ENCODE results near the gene DPYSL4.

DPYSL4 gene

DNA sequence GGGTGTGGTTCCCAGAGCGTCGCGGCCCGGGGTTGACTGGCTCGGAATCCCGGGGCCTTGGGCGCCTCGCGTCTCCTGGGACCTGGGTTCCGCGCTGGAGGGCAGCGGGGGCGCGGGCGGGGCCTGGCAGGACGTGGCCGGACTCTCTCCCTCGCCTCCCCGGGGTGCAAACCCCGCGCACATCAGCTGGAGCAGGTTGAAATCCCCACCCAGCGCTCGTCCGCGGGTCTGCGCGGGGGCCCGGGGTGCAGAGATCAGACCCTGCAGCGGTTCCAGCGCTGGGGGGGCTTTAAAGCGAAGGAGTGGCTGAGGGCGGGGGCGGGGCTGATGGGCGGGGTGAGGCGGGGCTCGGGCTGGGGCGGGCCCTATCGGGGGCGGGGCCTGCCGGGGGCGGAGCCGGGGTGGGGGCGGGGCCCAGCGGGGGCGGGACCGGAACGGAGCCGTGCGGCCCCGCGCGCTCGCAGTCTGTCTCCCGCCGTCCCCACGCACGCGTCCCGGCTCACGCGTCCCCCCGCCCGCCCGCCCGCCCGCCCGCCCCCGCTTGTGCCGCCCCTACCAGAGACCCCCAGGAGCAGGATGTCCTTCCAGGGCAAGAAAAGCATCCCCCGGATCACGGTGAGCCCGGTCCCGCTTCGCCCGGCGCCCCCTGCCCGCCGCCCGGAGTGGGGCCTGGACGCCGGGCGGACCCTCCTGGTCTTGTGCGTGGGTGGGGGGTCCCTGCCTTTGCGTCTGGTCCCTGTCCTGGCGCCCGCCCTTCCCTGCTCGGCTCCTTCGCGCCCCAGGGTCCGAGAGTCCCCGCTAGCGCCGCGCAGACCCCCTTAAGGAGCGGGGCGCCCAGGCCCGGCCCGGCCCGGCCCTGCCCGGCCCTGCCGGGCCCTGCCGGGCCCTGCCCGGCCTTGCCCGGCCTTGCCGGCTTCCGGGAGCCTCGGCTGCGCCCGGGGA is at the start of gene DPYSL4:
Gene DPYSL4, plus strand, starts transcription at position 461 of the 942 bp plus-strand sequence. Its CDS starts 116 bp downstream, at position 577.
- peak in 1 of 2 experiments; percentile 6 for DNase-seq

DNA sequence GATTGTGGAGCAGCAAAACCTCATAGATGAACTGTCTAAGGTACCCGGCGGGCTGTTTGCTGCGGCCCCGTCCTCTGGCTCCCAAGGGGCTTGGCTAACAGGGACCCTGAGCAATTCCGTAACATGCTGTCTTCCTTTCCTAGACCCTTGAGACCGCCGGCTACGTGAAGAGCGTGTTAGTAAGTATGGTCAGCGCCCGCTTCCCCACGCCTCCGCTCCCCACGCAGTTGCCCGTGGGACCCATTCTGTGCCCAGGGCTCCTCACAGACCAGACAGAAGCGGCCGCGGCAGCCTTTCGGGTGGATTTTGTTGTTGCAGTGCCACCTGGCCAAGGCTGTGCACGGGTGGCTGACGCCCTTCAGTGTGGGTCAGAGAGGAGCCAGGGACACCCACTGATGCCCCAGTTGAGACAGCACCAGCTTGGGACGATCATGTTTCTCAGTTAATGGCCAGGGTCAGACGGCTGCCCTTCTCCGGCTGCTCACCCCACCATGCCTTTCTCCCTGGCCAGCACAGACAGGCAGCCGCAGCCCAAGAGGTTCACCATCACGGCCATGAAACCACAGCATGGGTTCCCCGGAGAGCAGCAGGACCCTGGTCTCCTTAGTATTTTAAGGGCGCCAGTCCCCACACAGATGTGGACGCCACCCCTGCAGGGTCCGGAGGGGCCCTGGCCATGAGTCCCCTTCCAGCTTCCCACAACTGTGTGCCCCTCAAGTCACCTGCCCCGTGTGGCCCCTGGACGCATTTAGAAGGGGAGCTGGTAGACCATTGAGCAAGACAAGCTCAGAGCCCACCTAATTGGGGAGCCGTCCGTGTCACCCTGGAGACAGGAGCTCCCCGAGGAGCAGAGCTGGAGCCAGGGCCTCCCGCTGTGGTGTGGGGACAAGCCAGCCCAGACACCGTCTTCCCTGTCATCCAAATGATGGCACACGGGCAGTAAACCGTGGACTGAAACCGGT is 49.4 kb upstream of the DPYSL4 start:
- no peak for DNase-seq

DNA sequence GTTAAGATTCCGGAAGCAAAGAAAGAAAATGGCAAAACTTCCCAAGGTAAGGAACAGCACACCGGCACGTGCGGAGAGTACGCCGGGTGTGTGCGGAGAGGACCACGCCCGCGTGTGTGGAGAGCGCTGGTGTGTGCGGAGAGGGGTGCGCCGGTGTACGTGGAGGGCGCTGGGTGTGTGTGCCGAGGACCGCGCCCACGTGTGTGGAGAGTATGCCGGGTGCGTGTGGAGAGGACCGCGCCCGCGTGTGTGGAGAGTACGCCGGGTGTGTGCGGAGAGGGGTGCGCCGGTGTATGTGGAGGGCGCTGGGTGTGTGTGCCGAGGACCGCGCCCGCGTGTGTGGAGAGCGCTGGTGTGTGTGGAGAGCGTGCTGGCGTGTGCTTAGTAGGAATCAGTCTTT is 48.6 kb upstream of the DPYSL4 start:
- no peak for DNase-seq

DNA sequence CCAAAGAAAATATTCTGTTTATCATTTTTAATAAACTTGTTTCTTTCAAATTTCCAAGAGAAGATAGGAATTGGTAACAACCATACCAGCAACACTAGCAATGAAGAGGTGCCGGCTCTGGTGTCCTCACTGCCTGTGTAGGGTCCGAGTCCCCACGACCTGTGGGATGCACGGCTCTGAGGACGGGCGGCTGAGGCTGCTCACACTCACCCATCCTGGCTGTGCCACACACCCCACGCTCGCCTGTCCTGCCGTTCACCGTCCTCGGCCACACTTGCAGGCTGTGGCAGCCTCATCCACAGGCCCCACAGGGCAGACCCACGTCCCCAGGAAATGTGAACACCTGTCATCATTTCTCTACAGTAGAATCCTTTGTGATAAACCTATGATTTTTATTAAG is 48.2 kb upstream of the DPYSL4 start:
- DNase-seq, result no peak

DNA sequence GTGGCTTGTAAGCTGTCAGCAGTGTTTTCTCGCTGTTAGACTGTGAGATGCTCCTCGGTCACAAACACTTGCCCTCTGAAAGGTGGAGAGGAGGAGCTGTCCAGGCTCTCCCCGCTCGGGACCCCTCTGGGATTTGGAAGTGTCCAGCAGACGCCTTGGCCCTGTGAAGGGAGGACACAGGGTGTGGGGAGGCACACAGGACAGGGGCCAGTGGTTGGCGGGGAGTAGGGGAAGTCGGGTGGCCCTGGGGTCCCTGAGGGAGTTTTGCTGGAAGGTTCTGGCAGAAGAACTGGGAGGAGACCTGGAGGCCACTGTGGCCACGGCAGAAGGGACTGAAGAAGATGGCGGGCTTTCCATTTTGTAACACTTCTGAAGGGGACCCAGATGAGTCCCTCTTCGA is 47.2 kb upstream of the DPYSL4 start:
- no peak for DNase-seq

DNA sequence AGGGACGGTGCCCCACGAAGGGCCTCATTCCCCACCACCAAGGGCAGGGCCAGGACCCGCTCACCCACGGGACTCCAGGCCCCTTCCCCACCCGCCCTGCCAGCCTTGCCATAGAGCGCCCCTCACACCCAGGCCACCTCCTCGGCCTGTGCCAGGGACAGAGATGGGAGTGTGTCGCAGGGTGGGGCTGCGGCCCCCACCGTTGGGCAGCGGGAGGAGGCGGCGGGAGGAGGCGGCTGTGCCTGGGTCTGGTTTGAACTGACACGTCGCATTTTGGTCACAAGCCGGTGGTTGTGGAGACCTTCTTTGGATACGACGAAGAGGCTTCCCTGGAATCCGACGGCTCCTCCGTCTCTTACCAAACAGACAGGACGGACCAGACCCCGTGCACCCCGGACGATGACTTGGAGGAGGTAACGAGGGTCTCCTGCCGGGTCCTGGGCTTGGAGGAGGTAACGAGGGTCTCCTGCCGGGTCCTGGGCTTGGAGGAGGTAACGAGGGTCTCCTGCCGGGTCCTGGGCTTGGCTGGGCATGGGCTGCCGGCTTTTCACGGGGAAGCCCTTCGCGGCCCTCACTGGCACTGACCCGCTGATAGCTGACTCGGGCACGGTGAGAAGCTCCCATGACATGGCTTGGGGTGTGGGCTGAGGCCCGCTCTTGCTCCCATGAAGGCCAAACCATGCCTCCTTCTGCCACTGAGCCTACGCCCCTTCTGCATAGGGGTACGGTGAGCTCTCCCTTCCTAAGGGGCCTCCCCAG is 46.4 kb upstream of the DPYSL4 start:
- no peak for DNase-seq

DNA sequence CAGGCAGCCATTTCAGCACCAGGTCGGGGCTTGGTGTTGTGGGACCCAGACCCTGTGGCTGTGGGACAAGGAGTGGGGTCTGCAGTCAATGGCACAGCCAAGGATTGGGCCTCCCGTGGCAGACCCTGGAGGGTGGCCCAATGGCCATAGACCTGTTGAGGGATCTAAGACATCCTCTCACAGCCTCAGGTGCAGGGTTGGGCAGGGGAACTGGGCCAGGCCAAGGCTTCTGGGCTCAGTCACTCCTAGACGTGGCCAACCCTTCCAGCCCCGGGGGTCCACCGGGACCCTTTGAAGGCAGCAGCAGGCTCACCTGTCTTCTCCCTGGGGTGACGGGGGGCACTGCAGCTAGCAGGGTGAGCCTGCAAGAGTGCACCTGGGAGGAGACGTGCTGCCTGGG is 45.7 kb upstream of the DPYSL4 start:
- DNase-seq, result no peak

DNA sequence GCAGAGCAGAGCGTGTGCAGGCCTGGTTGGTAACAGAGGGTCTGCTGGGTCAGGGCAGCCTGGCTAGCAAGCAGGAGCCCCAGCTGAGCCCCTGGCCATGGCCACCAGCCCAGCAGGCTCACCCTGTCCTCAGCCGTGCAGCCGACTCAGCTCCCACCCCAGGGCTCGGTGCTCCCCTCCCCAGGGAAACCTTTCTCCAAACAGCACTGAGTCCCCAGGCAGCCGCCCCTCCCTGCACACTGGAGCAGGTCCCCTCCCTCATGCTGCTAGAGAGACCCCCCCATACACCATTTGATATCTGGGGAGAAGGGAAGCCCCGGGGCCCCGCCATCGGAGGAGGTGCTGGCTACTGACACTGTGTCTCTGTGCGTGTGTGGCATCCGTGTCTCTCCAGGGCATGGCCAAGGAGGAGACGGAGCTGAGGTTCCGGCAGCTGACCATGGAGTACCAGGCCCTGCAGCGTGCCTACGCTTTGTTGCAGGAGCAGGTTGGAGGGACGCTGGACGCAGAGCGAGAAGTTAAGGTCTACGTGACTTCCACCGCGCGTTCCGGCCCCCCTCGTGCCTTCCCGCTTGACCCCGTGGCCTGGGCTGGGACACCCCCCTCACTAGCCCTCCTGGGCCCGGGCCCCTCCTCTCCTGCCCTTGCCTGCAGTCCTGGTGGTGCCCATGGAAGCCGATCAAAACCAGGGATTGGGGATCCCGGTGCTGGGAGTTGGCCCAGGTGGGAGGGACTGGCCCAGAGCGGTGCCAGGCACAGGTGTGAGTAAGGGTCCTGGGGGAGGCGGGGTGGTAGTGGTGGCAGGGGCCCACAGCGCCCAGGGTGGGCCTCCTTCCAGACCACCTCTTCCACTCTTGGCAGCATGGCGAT is 45.0 kb upstream of the DPYSL4 start:
- no peak for DNase-seq

DNA sequence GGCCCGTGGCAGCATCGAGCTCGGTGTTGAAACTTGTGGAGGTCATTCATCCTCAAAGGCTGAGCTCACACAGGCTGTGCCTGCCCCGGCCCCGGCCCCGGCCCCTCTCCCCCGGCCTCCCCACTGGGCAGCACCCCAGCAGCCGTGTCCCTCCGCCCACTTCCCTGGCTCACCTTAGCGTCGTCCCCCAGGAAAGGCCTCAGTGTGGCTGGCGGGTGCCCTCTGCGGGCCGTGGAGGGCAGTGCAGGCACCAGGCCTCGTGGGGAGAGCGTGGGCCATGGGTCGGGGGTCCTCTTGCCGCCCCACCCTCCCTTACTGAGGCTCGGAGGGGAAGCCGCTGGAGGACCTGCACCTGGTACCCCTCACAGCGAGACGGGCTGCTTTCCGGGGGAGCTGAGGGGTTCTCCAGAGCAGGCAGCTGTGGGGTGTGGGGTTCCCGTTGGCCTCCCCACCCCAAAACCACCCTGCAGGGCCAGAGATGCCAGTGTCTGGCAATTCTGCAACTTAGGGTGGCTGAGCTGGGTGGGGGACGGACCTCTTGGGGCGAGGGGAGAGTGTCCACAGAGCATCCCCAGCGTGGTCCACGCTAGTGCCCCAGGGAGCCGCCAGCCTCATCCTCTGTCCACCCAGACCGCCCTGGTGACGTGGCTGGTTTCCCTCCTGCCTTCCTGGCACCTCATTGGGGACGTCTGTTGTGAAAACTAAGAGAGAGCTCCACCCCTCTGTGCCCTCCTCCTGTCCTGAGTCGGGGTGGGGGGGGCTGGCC is 44.2 kb upstream of the DPYSL4 start:
- DNase-seq, result peak; percentile 32 to 35

DNA sequence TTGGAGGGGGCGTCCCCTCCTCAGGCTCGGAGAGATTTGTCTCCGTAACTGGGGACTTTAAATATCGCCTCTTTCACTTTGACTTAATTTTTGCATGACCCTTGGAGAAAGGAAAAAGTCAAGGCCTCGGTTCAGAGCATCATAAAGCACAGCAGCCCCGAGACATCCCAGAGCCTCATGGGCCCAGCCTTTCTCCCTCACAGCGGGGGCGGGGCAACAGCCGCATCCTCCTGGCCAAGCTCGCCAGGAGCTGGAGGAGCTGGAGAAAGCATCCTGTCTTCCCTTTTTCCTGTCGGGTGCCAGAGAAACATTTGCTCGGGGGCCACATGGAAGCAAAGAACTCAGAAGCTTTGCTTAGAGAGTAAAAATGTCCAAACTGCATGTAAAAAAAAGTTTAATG is 43.6 kb upstream of the DPYSL4 start:
- DNase-seq, result no peak

DNA sequence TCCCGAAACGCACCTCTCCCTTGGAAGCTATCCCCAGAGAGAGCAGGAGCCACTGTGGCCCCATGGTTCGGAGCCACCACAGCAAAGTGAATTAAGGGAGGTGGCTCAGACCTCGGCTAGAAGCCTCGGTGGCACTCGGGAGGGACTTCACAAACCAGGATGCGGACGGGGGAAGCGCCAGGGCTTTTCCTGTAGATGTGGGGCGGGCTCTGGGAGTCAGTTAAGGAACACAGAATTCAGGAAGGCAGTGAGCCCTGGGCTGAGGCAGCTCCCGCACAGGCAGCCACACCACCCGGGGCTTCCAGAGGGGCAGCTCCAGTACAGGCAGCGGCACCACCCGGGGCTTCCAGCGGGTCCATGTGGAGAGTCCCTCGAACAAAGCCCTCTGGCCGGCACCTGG is 42.7 kb upstream of the DPYSL4 start:
- no peak for DNase-seq

DNA sequence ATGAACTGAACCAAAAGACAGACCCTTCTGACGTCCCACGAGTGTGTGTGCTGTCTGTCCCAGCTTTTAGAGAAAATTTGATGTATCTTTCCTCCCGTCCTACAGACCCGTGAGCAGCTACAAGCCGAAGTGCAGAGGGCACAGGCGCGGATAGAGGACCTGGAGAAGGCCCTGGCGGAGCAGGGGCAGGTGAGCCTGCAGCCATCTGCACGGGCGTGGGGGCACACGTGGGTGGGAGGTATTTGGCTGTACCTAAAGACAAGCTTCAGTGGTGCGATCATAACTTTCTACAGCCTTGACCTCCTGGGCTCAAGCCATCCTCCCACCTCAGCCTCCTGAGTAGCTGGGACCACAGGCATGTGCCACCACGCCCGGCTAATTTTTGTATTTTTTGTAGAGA is 41.7 kb upstream of the DPYSL4 start:
- no peak for DNase-seq

DNA sequence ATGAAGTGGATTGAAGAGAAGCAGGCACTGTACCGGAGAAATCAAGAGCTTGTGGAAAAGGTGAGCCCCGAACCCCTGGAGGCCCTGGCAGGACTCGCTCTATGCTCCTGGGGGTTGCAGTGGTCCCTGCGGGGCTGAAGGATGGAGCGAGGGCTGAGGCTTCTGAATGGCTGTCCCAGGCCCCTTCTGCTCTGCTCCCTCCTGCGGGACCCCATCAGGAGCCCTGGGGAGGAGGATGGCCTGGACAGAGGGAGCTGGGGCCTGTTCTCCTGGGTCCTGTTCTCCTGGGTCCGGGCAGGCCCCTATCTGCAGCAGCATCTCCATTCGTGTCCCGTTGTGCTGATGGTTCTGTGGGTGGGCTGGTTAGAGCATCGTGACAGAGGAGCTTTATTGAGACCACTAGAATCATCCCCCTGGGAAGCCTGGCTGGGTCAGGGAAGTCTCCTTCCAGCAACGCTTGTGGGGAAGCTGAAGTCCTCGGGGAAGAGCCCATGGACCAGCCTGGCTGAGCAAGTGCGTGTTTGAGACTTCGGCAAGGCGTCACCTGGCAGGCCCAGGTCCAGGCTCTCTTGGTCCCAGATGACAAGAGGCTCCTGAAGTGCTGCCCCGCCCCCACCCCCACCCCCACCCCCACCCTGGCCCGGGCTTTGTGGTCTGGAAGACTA is 41.1 kb upstream of the DPYSL4 start:
- no peak for DNase-seq

DNA sequence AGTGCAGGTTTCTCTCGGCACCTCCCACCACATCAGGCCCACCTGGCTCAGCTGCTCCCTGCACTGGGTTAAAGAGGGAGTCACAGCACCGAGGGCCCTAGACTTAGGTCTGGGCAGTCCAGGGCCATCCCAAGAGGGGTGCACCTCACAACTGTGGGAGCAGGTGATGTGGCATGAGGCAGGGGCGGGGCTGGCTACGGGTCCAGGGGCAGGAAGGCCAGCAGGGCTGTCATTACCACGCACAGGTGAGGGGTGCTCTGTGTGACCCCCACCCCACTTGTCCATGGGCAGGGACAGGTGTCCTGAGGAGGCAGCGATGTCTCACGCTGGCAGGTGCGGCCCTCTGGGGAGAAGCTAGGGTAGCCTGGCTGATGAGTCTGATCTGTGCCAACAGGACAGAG is 40.5 kb upstream of the DPYSL4 start:
- DNase-seq, result no peak

DNA sequence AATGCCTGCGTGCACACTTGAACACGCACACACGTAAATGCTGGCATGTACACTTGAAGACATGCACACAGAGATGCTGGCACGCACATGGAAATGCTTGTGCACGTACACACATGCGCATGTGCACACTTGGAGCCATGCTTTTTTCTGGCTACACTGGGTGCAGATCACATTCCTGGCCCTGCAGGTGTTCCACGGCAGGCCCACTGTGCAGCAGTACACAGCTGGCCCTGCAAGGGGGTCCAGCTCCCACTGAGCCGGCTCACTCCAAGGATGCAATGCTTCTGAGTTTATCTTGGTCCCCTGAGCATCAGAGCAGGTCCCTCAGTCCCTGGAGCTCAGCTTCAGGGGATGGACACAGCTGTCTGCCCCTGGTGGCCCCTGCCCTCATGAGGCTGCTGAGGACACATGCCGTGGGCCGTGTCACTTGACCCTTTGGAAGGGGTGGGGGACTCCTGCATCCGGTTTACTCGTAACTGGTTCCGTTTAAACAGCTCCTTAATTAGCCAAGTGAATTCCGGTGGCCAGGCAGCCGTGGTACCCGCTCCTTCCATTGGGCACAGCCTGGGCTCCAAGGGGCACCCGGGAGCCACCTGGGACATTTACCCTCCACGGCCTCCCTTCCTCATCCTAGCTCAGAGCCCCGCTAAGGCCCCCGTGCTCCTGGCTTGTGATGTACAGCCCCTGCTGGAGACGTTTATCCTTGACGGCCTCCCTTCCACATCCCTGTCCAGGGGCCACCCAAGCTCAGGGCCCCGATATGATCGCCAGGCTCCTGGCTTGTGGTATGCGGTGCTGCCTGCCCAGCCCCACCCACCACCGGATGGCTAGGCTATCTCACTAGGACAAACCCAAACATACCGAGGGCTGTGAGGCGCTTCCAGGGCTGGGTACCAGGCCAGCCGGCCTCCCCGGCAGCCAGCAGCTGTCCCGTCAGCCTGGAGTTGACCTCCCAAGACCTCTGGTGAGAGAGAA is 39.5 kb upstream of the DPYSL4 start:
- no peak for DNase-seq

DNA sequence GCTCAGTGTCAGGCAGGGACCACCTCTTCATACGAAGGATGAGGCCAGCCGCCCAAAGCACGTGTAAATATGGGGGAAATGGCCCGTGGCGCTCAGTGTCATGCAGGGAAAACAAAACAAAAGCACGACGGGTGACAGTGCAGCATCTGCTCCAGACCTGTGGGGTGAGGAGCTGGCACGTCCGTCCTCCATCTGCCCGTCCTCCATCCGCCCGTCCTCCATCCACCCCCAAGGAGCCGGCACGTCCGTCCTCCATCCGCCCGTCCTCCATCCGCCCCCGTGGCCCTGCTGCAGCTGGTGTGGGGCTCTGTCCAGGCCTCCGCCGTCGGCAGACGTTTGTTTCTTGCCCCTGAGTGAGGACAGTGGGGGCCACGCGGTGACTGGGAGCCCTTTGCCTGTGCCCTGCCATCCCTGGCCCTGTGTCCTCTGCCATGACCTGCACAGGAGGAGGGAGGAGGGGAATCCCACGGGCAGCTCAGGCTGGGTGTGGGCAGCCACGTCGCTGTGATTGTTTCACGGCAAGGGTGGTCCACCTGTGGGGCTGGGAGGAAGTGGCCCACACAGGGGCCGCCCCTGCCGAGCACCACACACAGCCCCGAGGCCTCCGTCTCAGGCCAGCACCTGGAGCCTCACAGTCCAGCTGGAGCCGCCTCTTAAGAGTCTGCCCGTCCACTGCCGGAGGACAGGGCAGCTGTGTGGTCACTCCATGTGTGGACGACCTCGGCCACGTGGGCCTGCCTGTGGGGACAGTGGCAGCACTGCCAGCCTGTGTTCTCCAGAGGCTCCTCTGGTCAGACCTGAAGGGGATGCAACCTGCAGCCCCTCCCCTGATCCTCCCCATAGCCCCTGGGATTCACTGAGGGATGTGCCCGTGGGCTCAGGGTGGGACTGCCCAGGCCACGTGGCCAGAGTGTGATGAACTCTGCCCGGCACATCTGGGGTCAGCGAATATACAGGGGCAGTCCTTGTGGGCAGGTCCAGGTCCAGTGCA is 38.2 kb upstream of the DPYSL4 start:
- no peak for DNase-seq

DNA sequence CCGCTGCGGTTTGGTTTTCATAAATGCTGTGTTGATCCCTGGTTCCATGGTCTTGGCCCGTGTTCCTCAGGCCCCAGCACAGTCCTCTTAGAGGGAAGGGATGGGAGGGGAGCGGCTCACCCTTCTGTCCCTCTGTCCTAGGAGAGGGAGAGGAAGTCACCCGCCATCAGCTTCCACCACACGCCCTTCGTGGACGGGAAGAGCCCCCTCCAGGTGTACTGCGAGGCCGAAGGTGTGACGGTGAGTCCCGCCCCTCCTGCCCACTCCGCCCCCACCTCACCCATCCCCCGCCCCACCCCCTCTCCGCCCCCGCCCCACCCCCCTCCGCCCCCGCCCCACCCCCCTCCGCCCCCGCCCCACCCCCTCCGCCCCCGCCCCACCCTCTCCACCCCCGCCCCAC is 37.5 kb upstream of the DPYSL4 start:
- no peak for DNase-seq

DNA sequence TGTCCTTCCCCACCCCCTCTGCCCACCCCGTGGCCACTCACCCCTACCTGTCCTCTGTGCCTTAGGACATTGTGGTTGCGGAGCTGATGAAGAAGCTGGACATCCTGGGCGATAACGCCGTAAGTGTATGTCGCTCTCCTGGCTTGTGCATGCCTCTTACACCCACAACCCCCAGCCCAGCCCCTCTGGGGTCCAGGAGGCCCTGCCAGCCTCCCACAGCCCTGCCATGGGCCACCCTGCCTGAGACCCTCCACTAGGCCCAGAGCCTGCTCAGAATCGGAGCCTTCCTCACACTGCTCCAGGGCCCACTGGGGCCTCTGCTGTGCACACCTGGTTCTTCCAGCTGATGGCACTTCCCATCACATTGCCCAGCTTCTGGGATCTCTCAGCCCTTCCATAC is 36.8 kb upstream of the DPYSL4 start:
- no peak for DNase-seq
